ENCODE results near the gene PUM1. TPM values are rescaled to one million over a fixed set of nuclear protein-coding genes. Genes with fewer than 3 reads are reported as not detected.
A peak's percentile ranks its signal among the peaks of the same experiment; 100 is the strongest.
"Not testable (repeated sequence)": the region's sequence is repeated elsewhere in the genome, so short reads cannot be mapped to it uniquely, and the experiment has no call there.

PUM1 gene
- total RNA-seq, 1 donor from 2014 or later: 121 TPM

- H3K4me3 Mint-ChIP-seq (ENCODE audit: low read depth): no peak overlapping the region
- H3K36me3 Mint-ChIP-seq (ENCODE audit: low read depth): no peaks in the 10 kb centered on the region
- no peak overlapping the region for H3K27ac Mint-ChIP-seq
- H3K9me3 Mint-ChIP-seq: no peaks in the 10 kb centered on the region
- intact Hi-C loops (cut with micrococcal nuclease): no loop called here
- no peaks in the 10 kb centered on the region for H3K27me3 Mint-ChIP-seq (ENCODE audit: low read depth)
- no peak for DNase-seq (ENCODE audit: low spot score)
- H3K4me1 Mint-ChIP-seq (ENCODE audit: low read depth): no peaks in the 10 kb centered on the region
Measured at GRCh38 chr1:31084782-31085569, 19.5 kb upstream of the PUM1 start.

- Mint-ChIP-seq H3K27ac (no peak overlapping the region), H3K36me3 (ENCODE audit: low read depth) (no peaks in the 10 kb centered on the region), H3K4me3 (ENCODE audit: low read depth) (no peak overlapping the region), H3K9me3 (no peaks in the 10 kb centered on the region), H3K27me3 (ENCODE audit: low read depth) (no peaks in the 10 kb centered on the region), H3K4me1 (ENCODE audit: low read depth) (no peaks in the 10 kb centered on the region)
- intact Hi-C loops (cut with micrococcal nuclease): no loop called here
- DNase-seq (ENCODE audit: low spot score): no peak
Measured at GRCh38 chr1:31082385-31082784, 16.9 kb upstream of the PUM1 start.

- intact Hi-C loops (cut with micrococcal nuclease): no loop called here
- H3K27me3 Mint-ChIP-seq (ENCODE audit: low read depth): no peaks in the 10 kb centered on the region
- H3K27ac Mint-ChIP-seq: no peak overlapping the region
- H3K4me3 Mint-ChIP-seq (ENCODE audit: low read depth): no peak overlapping the region
- no peaks in the 10 kb centered on the region for H3K36me3 Mint-ChIP-seq (ENCODE audit: low read depth)
- H3K9me3 Mint-ChIP-seq: no peaks in the 10 kb centered on the region
- DNase-seq (ENCODE audit: low spot score): no peak
- no peaks in the 10 kb centered on the region for H3K4me1 Mint-ChIP-seq (ENCODE audit: low read depth)
Measured at GRCh38 chr1:31073044-31073443, 7.5 kb upstream of the PUM1 start.

GRCh38 chr1:31072304-31072746, 6.8 kb upstream of the PUM1 start:
- Mint-ChIP-seq H3K4me1 (ENCODE audit: low read depth) (no peaks in the 10 kb centered on the region), H3K9me3 (no peaks in the 10 kb centered on the region), H3K27me3 (ENCODE audit: low read depth) (no peaks in the 10 kb centered on the region), H3K4me3 (ENCODE audit: low read depth) (no peak overlapping the region), H3K36me3 (ENCODE audit: low read depth) (no peaks in the 10 kb centered on the region), H3K27ac (no peak overlapping the region)
- DNase-seq (ENCODE audit: low spot score): no peak
- intact Hi-C loops (cut with micrococcal nuclease): no loop called here

GRCh38 chr1:31069392-31069791, 3.9 kb upstream of the PUM1 start:
- no peak overlapping the region for H3K27ac Mint-ChIP-seq
- intact Hi-C loops (cut with micrococcal nuclease): no loop called here

GRCh38 chr1:31064718-31065309, 703 bp downstream of the PUM1 start:
- DNase-seq (ENCODE audit: low spot score): peak; percentile 26
- H3K36me3 Mint-ChIP-seq (ENCODE audit: low read depth): peaks cover 25% of the 10 kb centered on the region

More at GRCh38 chr1:31069392-31069791, 3.9 kb upstream of the PUM1 start:
- no peak overlapping the region for H3K4me3 Mint-ChIP-seq (ENCODE audit: low read depth)
- no peaks in the 10 kb centered on the region for H3K27me3 Mint-ChIP-seq (ENCODE audit: low read depth)
- H3K9me3 Mint-ChIP-seq: no peaks in the 10 kb centered on the region
- peaks cover 7% of the 10 kb centered on the region for H3K36me3 Mint-ChIP-seq (ENCODE audit: low read depth)
- H3K4me1 Mint-ChIP-seq (ENCODE audit: low read depth): no peaks in the 10 kb centered on the region
- no peak for DNase-seq (ENCODE audit: low spot score)

GRCh38 chr1:31064111-31064717, 1.3 kb downstream of the PUM1 start:
- Mint-ChIP-seq H3K4me3 (ENCODE audit: low read depth) (peak overlapping the region; percentile 99), H3K9me3 (no peaks in the 10 kb centered on the region), H3K36me3 (ENCODE audit: low read depth) (peaks cover 29% of the 10 kb centered on the region), H3K27ac (peak overlapping the region; percentile 96), H3K27me3 (ENCODE audit: low read depth) (no peaks in the 10 kb centered on the region), H3K4me1 (ENCODE audit: low read depth) (peaks cover 22% of the 10 kb centered on the region)
- intact Hi-C loops (cut with micrococcal nuclease): loop anchor here (2.0 to 5.0 kb wide), 2 partner anchors 27 to 37 kb away; no protein-coding TSS in a partner anchor
- no peak for DNase-seq (ENCODE audit: low spot score)

More at GRCh38 chr1:31064718-31065309, 703 bp downstream of the PUM1 start:
- intact Hi-C loops (cut with micrococcal nuclease): loop anchor here (1.0 to 5.0 kb wide), 5 partner anchors 11 to 232 kb away; partner anchors contain the start of gene ZCCHC17
- Mint-ChIP-seq H3K4me3 (ENCODE audit: low read depth) (peak overlapping the region; percentile 99), H3K9me3 (no peaks in the 10 kb centered on the region), H3K27me3 (ENCODE audit: low read depth) (no peaks in the 10 kb centered on the region), H3K4me1 (ENCODE audit: low read depth) (peaks cover 20% of the 10 kb centered on the region), H3K27ac (peak overlapping the region; percentile 96)

GRCh38 chr1:31063631-31064030, 1.9 kb downstream of the PUM1 start:
- no peaks in the 10 kb centered on the region for H3K27me3 Mint-ChIP-seq (ENCODE audit: low read depth)
- H3K4me1 Mint-ChIP-seq (ENCODE audit: low read depth): peaks cover 24% of the 10 kb centered on the region
- H3K4me3 Mint-ChIP-seq (ENCODE audit: low read depth): peak overlapping the region; percentile 99
- H3K36me3 Mint-ChIP-seq (ENCODE audit: low read depth): peaks cover 35% of the 10 kb centered on the region
- no peak for DNase-seq (ENCODE audit: low spot score)
- no peaks in the 10 kb centered on the region for H3K9me3 Mint-ChIP-seq
- peak overlapping the region; percentile 96 for H3K27ac Mint-ChIP-seq
- intact Hi-C loops (cut with micrococcal nuclease): loop anchor here (2.0 to 5.0 kb wide), 2 partner anchors 27 to 36 kb away; no protein-coding TSS in a partner anchor

GRCh38 chr1:31062867-31063380, 2.6 kb downstream of the PUM1 start:
- Mint-ChIP-seq H3K27ac (peak overlapping the region; percentile 0), H3K27me3 (ENCODE audit: low read depth) (no peaks in the 10 kb centered on the region), H3K4me3 (ENCODE audit: low read depth) (peak overlapping the region; percentile 27), H3K4me1 (ENCODE audit: low read depth) (peaks cover 28% of the 10 kb centered on the region), H3K9me3 (no peaks in the 10 kb centered on the region), H3K36me3 (ENCODE audit: low read depth) (peaks cover 42% of the 10 kb centered on the region)
- DNase-seq (ENCODE audit: low spot score): no peak
- intact Hi-C loops (cut with micrococcal nuclease): loop anchor here (5.0 kb wide), 1 partner anchor 36 kb away; no protein-coding TSS in a partner anchor

GRCh38 chr1:31062162-31062866, 3.2 kb downstream of the PUM1 start:
- Mint-ChIP-seq H3K27ac (peak overlapping the region; percentile 0), H3K4me1 (ENCODE audit: low read depth) (peaks cover 32% of the 10 kb centered on the region), H3K4me3 (ENCODE audit: low read depth) (peak overlapping the region; percentile 27), H3K36me3 (ENCODE audit: low read depth) (peaks cover 48% of the 10 kb centered on the region)
- H3K27me3 Mint-ChIP-seq (ENCODE audit: low read depth); H3K9me3 Mint-ChIP-seq; DNase-seq (ENCODE audit: low spot score): not testable (repeated sequence)
- intact Hi-C loops (cut with micrococcal nuclease): loop anchor here (5.0 kb wide), 1 partner anchor 35 kb away; no protein-coding TSS in a partner anchor

GRCh38 chr1:31058012-31058411, 7.5 kb downstream of the PUM1 start:
- peaks cover 67% of the 10 kb centered on the region for H3K36me3 Mint-ChIP-seq (ENCODE audit: low read depth)
- peaks cover 45% of the 10 kb centered on the region for H3K4me1 Mint-ChIP-seq (ENCODE audit: low read depth)
- no peaks in the 10 kb centered on the region for H3K9me3 Mint-ChIP-seq
- H3K27ac Mint-ChIP-seq: peak overlapping the region; percentile 47
- H3K27me3 Mint-ChIP-seq (ENCODE audit: low read depth): no peaks in the 10 kb centered on the region
- peak overlapping the region; percentile 38 for H3K4me3 Mint-ChIP-seq (ENCODE audit: low read depth)
- no peak for DNase-seq (ENCODE audit: low spot score)
- intact Hi-C loops (cut with micrococcal nuclease): loop anchor here (10.0 kb wide), 1 partner anchor 303 kb away; the partner anchor contains the start of gene LAPTM5

GRCh38 chr1:31055953-31056352, 9.6 kb downstream of the PUM1 start:
- Mint-ChIP-seq H3K27ac (peak overlapping the region; percentile 50), H3K4me1 (ENCODE audit: low read depth) (peaks cover 38% of the 10 kb centered on the region), H3K36me3 (ENCODE audit: low read depth) (peaks cover 72% of the 10 kb centered on the region)

More at GRCh38 chr1:31055953-31056352, 9.6 kb downstream of the PUM1 start:
- Mint-ChIP-seq H3K4me3 (ENCODE audit: low read depth) (no peak overlapping the region), H3K9me3 (no peaks in the 10 kb centered on the region), H3K27me3 (ENCODE audit: low read depth) (no peaks in the 10 kb centered on the region)
- intact Hi-C loops (cut with micrococcal nuclease): loop anchor here (10.0 kb wide), 1 partner anchor 301 kb away; the partner anchor contains the start of gene LAPTM5
- no peak for DNase-seq (ENCODE audit: low spot score)

Data from activated T-helper 2 cell treated with anti-CD3 and anti-CD28 coated beads, Interferon-gamma antibody, Interleukin-2, Interleukin-4, amounts not matched to agents 10 μg/mL and 5 μg/mL and 100 μg/mL, durations not matched to agents 14 hours and 24 hours and 36 hours (primary cell).